ENCODE measurements around the gene PTPA.
"Not testable (repeated sequence)": the region's sequence is repeated elsewhere in the genome, so short reads cannot be mapped to it uniquely, and the experiment has no call there.

Gene PTPA

DNA sequence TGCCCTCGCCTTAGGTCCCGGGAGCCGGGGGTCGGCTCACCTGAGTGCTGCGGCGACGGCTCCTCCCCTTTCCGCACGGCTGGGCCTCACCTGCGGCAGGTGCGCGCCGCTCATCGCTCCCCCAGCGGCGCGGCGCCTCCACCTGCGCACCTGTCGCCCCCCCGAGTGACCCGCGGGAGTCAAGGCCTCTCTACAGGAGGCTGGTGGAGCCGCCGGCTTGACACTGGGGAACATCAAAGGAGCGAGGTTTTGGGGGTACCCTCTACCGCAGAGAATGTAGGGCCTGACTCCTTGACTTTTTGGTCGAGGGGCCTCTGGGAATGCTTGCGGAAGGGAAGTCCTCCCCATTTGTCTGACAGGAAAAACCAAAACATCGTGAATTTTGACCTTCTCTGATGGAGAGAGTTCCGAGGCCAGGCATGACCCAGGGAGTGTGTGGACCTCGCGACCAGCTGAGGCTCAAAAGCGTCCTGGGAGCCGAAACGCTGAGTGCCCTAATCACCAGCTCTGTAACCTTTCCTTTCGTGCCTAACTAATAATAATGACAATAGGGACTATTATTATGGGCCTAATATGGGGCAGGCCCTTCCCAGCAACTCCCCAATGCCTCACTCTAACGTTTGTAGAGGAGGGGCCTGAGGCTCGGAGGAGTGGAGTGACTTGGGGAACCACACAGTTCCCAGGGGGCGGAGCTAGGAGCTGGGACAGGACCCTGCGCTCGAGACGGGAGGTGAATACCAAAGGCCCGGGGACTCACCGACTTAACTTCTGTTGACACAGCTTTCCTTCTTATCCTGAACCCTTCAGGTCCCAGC is 67.6 kb downstream of the PTPA start:
- DNase-seq: peak; percentile 86

GRCh38 chr9:129181246-129181645 is 70.0 kb downstream of the PTPA start:
- DNase-seq: no peak

DNA sequence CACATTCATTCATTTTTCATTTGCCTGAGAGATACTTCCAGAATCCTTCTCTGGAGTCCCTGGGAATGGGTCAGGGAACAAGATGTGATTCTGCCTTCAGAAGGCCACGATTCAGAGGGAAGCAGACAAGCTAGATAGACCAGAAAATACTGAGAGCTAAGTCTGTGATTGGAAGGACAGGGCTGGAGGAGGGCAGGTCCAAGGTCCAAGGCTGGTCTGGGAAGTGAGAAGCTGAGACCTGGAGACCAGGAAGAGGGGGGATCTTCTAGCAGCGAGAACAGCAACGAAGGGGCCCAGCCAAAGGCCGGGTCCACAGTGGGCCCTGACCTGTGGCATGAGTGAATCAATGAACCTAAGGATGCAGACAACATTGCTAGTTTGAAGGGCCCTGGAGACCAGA is 70.9 kb downstream of the PTPA start:
- DNase-seq: no peak

GRCh38 chr9:129182625-129183494 is 71.6 kb downstream of the PTPA start:
- no peak for DNase-seq

GRCh38 chr9:129183495-129184218 is 72.4 kb downstream of the PTPA start:
- no peak for DNase-seq

GRCh38 chr9:129184219-129184524 is 73.0 kb downstream of the PTPA start:
- DNase-seq: no peak

GRCh38 chr9:129184596-129185122 is 73.4 kb downstream of the PTPA start:
- DNase-seq: no peak

DNA sequence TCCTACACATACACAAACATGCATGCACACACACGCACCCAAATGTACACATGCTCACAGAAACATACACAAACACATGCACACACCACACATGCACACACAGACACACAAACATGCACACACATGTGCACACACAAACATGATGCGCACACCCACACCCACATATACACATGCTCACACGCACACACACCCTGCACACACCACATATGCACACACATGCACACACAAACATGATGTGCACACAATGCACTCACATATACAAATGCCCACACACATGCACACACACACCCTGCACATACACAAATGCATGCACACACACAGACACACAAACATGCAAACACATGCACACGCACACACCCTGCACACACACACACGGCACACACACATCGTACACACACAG is 74.2 kb downstream of the PTPA start:
- no peak for DNase-seq

- DNase-seq: no peak
These were observed 74.8 kb downstream of the PTPA start for GRCh38 chr9:129185991-129186390.

GRCh38 chr9:129187042-129187441 is 75.8 kb downstream of the PTPA start:
- no peak for DNase-seq

GRCh38 chr9:129189971-129190370 is 78.8 kb downstream of the PTPA start:
- not testable (repeated sequence) for DNase-seq

GRCh38 chr9:129191234-129191633 is 80.0 kb downstream of the PTPA start:
- DNase-seq: no peak

DNA sequence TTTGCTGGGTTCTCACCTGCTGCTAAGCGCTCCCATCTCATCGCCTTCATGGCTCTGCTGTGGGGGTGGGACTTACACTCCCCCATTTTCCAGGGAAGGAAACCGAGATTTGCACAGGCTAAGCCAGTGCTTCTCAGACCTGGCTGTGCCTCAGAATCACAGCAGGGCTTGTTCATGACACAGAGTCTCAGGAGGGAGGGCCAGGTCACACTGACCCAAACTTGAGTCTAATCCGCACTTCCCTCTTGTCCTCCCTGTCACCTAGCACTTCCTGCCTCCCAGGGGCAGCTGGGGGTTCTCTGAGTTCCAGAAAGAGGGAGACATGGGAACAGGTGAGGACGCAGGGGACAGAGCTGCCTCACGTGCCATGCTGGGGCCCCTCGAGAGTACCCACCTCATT is 82.4 kb downstream of the PTPA start:
- no peak for DNase-seq

DNA sequence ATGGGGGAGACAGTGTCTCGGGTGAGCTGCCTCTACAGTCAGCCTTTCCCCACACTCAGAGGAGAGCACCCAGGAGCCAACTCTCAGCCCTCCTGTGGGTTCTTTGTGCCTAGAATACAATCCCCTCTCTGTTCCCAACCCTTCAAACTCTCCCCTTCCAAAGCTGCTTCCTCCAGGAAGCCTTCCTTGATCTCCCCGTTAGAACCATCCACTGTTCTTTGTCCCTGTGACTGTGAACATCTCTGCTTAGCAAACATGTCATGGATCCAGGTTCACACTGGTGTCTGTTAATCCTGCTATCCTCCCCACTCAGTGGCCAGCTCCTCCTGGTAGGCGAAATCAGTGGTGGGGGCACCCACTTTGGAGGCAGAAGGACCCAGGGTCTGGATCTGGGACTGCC is 83.0 kb downstream of the PTPA start:
- DNase-seq: no peak

DNA sequence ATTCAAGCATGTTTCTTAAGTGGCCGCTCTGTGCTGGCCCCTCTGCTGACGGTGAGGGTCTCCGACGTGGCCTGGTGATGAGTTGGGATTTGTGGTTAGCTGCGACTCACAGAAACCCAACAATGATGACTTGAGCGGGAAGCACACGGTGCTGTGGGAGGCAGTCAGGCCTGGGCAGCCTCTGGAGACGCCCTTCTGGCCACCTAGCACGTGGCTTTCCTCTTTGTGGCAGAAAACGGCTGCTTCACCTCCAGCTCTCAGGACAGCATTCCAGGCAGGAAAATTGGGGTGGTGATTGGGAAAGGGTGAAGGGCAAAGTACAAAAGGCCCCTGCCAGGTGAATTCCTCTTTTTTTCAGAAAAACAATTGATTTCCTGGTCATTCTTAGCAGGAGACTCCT is 84.4 kb downstream of the PTPA start:
- DNase-seq: no peak

GRCh38 chr9:129197045-129197444 is 85.8 kb downstream of the PTPA start:
- not testable (repeated sequence) for DNase-seq

GRCh38 chr9:129197978-129198318 is 86.7 kb downstream of the PTPA start:
- no peak for DNase-seq

All from COR-L47 (cell line).